C4-2B (cell line): ENCODE data around the gene ZNF672.
"Not testable (repeated sequence)": the region's sequence is repeated elsewhere in the genome, so short reads cannot be mapped to it uniquely, and the experiment has no call there.

Source experiments
- ZFX ChIP-seq: fragments of 450-650 bp; IDR thresholded peaks from 2 replicates; pipeline ENCODE4 v1.6.1; 2017
- TF ChIP-seq, protein P1 (sequence below): fragments of 450-650 bp; conservative IDR thresholded peaks from 2 replicates; pipeline ENCODE4 v1.5.1; 2017; ENCODE audit warnings: mild to moderate bottlenecking

DNA sequence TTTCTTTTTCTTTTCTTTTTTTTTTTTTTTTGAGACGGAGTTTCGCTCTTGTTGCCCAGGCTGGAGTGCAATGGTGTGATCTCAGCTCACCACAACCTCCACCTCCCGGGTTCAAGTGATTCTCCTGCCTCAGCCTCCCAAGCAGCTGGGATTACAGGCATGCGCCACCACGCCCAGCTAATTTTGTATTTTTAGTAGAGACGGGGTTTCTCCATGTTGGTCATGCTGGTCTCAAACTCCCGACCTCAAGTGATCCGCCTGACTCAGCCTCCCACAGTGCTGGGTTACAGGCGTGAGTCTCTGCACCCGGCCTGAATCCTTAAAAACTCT lies 51.9 kb downstream of the ZNF672 start:
- TF ChIP-seq, protein P1, sequence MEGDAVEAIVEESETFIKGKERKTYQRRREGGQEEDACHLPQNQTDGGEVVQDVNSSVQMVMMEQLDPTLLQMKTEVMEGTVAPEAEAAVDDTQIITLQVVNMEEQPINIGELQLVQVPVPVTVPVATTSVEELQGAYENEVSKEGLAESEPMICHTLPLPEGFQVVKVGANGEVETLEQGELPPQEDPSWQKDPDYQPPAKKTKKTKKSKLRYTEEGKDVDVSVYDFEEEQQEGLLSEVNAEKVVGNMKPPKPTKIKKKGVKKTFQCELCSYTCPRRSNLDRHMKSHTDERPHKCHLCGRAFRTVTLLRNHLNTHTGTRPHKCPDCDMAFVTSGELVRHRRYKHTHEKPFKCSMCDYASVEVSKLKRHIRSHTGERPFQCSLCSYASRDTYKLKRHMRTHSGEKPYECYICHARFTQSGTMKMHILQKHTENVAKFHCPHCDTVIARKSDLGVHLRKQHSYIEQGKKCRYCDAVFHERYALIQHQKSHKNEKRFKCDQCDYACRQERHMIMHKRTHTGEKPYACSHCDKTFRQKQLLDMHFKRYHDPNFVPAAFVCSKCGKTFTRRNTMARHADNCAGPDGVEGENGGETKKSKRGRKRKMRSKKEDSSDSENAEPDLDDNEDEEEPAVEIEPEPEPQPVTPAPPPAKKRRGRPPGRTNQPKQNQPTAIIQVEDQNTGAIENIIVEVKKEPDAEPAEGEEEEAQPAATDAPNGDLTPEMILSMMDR = not testable (repeated sequence)
- not testable (repeated sequence) for TF ChIP-seq ZFX
